Calu3 (cell line): Measurements from ENCODE around the gene RPH3AL. TPM values are rescaled to one million over a fixed set of nuclear protein-coding genes. Genes with fewer than 3 reads are reported as not detected.

ENCODE experiments used
- BruUV-seq: library from RNA; stranded (reverse); fragments of 400-500 nt; replicated peaks from 2 replicates; lab custom pipeline; 2021; lab: Mats Ljungman, UMichigan
- CTCF ChIA-PET: fragments of 300-600 bp; sonication (Branson Sonifier 250); formaldehyde crosslinking; loops from one replicate; lab custom pipeline; 2022; ENCODE audit warnings: antibody characterized with exemption; lab: Charles Lee
- DNase-seq: peaks from one replicate; pipeline ENCODE4 v3.0.0; 2022
- H3K27ac Mint-ChIP-seq: one replicate; pipeline ENCODE4 v1.8.0; 2022; ENCODE audit warnings: mixed read lengths; ENCODE audit not compliant: unreplicated experiment
- H3K27me3 Mint-ChIP-seq: one replicate; pipeline ENCODE4 v1.8.0; 2022; ENCODE audit warnings: mixed read lengths; ENCODE audit not compliant: unreplicated experiment
- H3K36me3 Mint-ChIP-seq: one replicate; pipeline ENCODE4 v1.8.0; 2022; ENCODE audit warnings: mild to moderate bottlenecking, moderate library complexity, mixed read lengths; ENCODE audit not compliant: insufficient read depth, unreplicated experiment
- H3K4me1 Mint-ChIP-seq: one replicate; pipeline ENCODE4 v1.8.0; 2022; ENCODE audit warnings: mild to moderate bottlenecking, low read depth, mixed read lengths; ENCODE audit not compliant: unreplicated experiment
- H3K4me3 Mint-ChIP-seq: one replicate; pipeline ENCODE4 v1.8.0; 2022; ENCODE audit warnings: mild to moderate bottlenecking, low read depth, moderate library complexity, mixed read lengths; ENCODE audit not compliant: unreplicated experiment
- H3K9me3 Mint-ChIP-seq: one replicate; pipeline ENCODE4 v1.8.0; 2022; ENCODE audit warnings: low read depth, mixed read lengths; ENCODE audit not compliant: unreplicated experiment
- intact Hi-C: fragments of 100-400 bp; cut with micrococcal nuclease; formaldehyde crosslinking; loops from one replicate; pipeline ENCODE4 v1.10.0; 2022; ENCODE audit not compliant: unreplicated experiment
- total RNA-seq: library from RNA; stranded (reverse); gene quantifications from 2 replicates; pipeline ENCODE4 v1.2.3, GENCODE V29; 2022
- TF ChIP-seq, protein P1 (sequence below): fragments of 200-600 bp; IDR thresholded peaks from one replicate; pipeline ENCODE4 v1.8.0; 2022; ENCODE audit warnings: antibody characterized with exemption; ENCODE audit not compliant: unreplicated experiment

Gene RPH3AL
- total RNA-seq, 1 experiment from 2014 or later, result 14.1 TPM

GRCh38 chr17:182050-182751, 170.4 kb downstream of the RPH3AL start:
- Mint-ChIP-seq H3K27me3 (peaks cover 62% of the 10 kb centered on the region), H3K4me3 (peak overlapping the region; percentile 44), H3K9me3 (no peaks in the 10 kb centered on the region), H3K36me3 (no peaks in the 10 kb centered on the region), H3K4me1 (no peaks in the 10 kb centered on the region), H3K27ac (no peak overlapping the region)
- intact Hi-C loops, result no loop called here
- TF ChIP-seq, protein P1, sequence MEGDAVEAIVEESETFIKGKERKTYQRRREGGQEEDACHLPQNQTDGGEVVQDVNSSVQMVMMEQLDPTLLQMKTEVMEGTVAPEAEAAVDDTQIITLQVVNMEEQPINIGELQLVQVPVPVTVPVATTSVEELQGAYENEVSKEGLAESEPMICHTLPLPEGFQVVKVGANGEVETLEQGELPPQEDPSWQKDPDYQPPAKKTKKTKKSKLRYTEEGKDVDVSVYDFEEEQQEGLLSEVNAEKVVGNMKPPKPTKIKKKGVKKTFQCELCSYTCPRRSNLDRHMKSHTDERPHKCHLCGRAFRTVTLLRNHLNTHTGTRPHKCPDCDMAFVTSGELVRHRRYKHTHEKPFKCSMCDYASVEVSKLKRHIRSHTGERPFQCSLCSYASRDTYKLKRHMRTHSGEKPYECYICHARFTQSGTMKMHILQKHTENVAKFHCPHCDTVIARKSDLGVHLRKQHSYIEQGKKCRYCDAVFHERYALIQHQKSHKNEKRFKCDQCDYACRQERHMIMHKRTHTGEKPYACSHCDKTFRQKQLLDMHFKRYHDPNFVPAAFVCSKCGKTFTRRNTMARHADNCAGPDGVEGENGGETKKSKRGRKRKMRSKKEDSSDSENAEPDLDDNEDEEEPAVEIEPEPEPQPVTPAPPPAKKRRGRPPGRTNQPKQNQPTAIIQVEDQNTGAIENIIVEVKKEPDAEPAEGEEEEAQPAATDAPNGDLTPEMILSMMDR, result no peak
- DNase-seq, result no peak
- CTCF ChIA-PET, result no interaction called here
- BruUV-seq, result no TSS peak

DNA sequence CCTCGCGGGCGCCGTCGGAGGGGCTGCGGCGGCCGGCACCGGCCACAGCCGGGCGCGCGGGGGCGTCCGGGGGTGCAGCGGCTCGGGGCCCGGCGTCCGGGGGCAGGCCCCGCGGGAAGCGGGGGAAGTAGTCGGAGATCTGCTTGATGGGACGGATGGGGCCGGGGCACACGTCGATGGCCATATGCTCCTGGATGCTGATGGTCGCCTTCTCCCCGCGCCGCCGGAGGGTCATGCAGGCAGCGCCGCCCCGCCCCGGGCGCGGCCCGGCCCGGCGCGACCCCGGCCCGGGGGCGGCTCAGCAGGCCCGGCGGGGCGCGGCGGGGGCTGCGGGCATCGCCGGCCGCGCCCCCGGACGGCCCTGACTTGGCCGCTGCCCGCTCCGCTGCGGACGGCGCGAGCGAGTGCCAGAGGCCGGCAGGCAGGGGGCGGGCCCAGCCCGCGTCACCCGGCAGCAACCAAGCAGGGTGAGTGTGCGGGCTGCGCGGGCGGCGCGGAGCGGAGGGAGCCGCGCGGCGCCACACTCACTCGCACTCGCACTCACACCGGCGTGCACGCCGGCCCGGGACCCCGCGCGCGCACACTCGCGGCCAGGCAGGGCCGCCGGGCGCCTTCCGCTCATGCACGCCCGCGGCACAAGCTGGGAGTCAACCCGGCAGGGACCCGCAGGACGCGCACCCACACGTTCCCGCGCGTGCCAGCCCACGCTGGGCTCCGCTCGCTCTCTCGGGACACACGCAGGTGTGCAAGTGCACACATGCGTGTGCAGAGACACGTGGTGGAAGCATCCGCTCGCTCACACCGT, 171.2 kb downstream of the RPH3AL start, which contains the start of gene DOC2B:
DOC2B (minus strand) TSS at position 406 of the 805 bp plus-strand sequence; CDS start at position 235, 171 bp downstream.
- intact Hi-C loops, result no loop called here
- CTCF ChIA-PET, result no interaction called here
- Mint-ChIP-seq H3K27me3 (peaks cover 62% of the 10 kb centered on the region), H3K27ac (no peak within 1 kb of the TSS), H3K36me3 (no peaks in the 10 kb centered on the region), H3K9me3 (no peaks in the 10 kb centered on the region), H3K4me3 (peak within 1 kb of the TSS; percentile 44), H3K4me1 (no peaks in the 10 kb centered on the region)
- DNase-seq, result peak; percentile 28
- TF ChIP-seq, protein P1, result no peak
- no TSS peak for BruUV-seq

- H3K9me3 Mint-ChIP-seq, result no peaks in the 10 kb centered on the region
- H3K4me1 Mint-ChIP-seq, result no peaks in the 10 kb centered on the region
- H3K27me3 Mint-ChIP-seq, result peaks cover 55% of the 10 kb centered on the region
- BruUV-seq, result no TSS peak
- no peak for DNase-seq
- no peaks in the 10 kb centered on the region for H3K36me3 Mint-ChIP-seq
- TF ChIP-seq, protein P1, result no peak
- CTCF ChIA-PET, result no interaction called here
- intact Hi-C loops, result no loop called here
- no peak overlapping the region for H3K4me3 Mint-ChIP-seq
- no peak overlapping the region for H3K27ac Mint-ChIP-seq
Measured at GRCh38 chr17:180381-181244, 172.0 kb downstream of the RPH3AL start.

DNA sequence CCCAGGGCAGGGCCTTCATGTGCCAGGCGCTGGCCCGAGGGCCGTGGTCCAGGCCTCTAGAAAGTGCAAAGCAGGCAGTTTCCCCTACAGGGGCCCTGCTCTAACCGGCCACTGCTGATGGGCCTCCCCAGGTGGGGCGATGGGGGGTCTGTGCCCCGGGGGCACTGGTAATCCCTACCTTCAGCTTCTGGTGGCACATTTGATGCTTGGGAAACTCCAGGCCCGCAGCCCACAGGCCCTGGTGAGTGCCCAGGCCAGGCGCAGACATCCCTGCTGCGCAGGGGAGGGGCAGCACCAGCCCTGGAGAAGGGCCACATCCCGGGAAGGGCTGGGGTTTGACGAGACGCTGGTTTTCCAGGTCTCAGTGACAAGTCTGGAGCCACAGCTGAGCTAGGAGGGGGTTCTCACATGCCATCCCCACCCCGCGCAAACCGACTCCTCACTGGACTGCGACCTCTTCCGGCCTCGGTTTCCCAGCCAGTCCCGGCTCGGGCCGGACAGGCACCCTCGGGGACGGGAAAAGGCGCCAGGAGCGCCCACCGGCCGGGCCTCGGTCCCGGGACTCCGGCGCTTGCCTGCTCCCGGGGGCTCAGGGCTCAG, 172.7 kb downstream of the RPH3AL start:
- no peaks in the 10 kb centered on the region for H3K4me1 Mint-ChIP-seq
- BruUV-seq, result no TSS peak
- peaks cover 48% of the 10 kb centered on the region for H3K27me3 Mint-ChIP-seq
- intact Hi-C loops, result no loop called here
- CTCF ChIA-PET, result interaction anchor here (2.0 kb wide), 1 partner anchor 15 kb away, joined by 5 read pairs; no protein-coding TSS in a partner anchor
- H3K27ac Mint-ChIP-seq, result no peak overlapping the region
- TF ChIP-seq, protein P1, result no peak
- H3K4me3 Mint-ChIP-seq, result no peak overlapping the region
- no peak for DNase-seq
- H3K36me3 Mint-ChIP-seq, result no peaks in the 10 kb centered on the region
- no peaks in the 10 kb centered on the region for H3K9me3 Mint-ChIP-seq
